OCI-LY1 (cell line): Measurements from ENCODE around the gene C12orf75.

Experiments
- H2AFZ ChIP-seq: fragments of 200-600 bp; sonication (generic), shearing (Covaris generic); 2 replicates; pipeline ENCODE4 v1.6.0; 2014; ENCODE audit warnings: antibody characterized with exemption, mild to moderate bottlenecking, low read length
- H3F3A ChIP-seq: fragments of 200-600 bp; sonication (generic), shearing (Covaris generic); 2 replicates; pipeline ENCODE4 v1.6.0; 2014; ENCODE audit warnings: mild to moderate bottlenecking, antibody characterized with exemption, low read length, moderate library complexity; ENCODE audit not compliant: insufficient read depth
- H3K27ac ChIP-seq: fragments of 200-600 bp; sonication (generic); 2 replicates; pipeline ENCODE4 v1.5.1; 2014; ENCODE audit warnings: low read length, mixed run types, mild to moderate bottlenecking, low read depth; ENCODE audit not compliant: poor library complexity, severe bottlenecking
- H3K27me3 ChIP-seq: fragments of 200-600 bp; sonication (generic); 2 replicates; pipeline ENCODE4 v1.6.0; 2014; ENCODE audit warnings: antibody characterized with exemption, mild to moderate bottlenecking, low read length, moderate library complexity; ENCODE audit not compliant: insufficient read depth
- H3K36me3 ChIP-seq: fragments of 200-600 bp; sonication (generic); 2 replicates; pipeline ENCODE4 v1.6.1; 2014; ENCODE audit warnings: mild to moderate bottlenecking, antibody characterized with exemption, low read length, moderate library complexity, mixed read lengths; ENCODE audit not compliant: insufficient read depth
- H3K4me1 ChIP-seq: fragments of 200-600 bp; sonication (generic); 2 replicates; pipeline ENCODE4 v1.5.1; 2014; ENCODE audit warnings: mild to moderate bottlenecking, low read length, moderate library complexity; ENCODE audit not compliant: insufficient read depth, severe bottlenecking
- H3K4me2 ChIP-seq: fragments of 200-600 bp; sonication (generic), shearing (Covaris generic); 2 replicates; pipeline ENCODE4 v1.6.1; 2014; ENCODE audit warnings: low read length
- H3K4me3 ChIP-seq: fragments of 200-600 bp; sonication (generic); 2 replicates; pipeline ENCODE4 v1.5.1; 2014; ENCODE audit warnings: low read length, low read depth, mild to moderate bottlenecking, mixed read lengths; ENCODE audit not compliant: poor library complexity, severe bottlenecking
- H3K79me2 ChIP-seq: fragments of 200-600 bp; shearing (Covaris generic); 2 replicates; pipeline ENCODE4 v1.6.1; 2016; ENCODE audit warnings: mixed run types, low read length, mixed read lengths; ENCODE audit not compliant: insufficient read depth
- H3K9ac ChIP-seq: fragments of 200-600 bp; sonication (generic), shearing (Covaris generic); 2 replicates; pipeline ENCODE4 v1.6.1; 2014; ENCODE audit warnings: mild to moderate bottlenecking, low read length, mixed read lengths
- H3K9me2 ChIP-seq: fragments of 200-600 bp; sonication (generic), shearing (Covaris generic); 2 replicates; pipeline ENCODE4 v1.6.1; 2014; ENCODE audit warnings: low read depth, mild to moderate bottlenecking, low read length, mixed read lengths
- H3K9me3 ChIP-seq: fragments of 200-600 bp; shearing (Covaris generic); 2 replicates; pipeline ENCODE4 v1.6.1; 2014; ENCODE audit warnings: low read length, mixed read lengths
- H4K20me1 ChIP-seq: fragments of 200-600 bp; sonication (generic), shearing (Covaris generic); 2 replicates; pipeline ENCODE4 v1.6.0; 2016; ENCODE audit warnings: mild to moderate bottlenecking, low read length; ENCODE audit not compliant: insufficient read depth
- EZH2 ChIP-seq: fragments of 200-600 bp; sonication (generic), shearing (Covaris generic); IDR thresholded peaks from 2 replicates; pipeline ENCODE4 v1.8.0; 2017; ENCODE audit warnings: borderline replicate concordance, mixed run types, mild to moderate bottlenecking, antibody characterized with exemption, low read length, moderate library complexity, mixed read lengths
- TF ChIP-seq, protein P1 (sequence below): fragments of 200-600 bp; sonication (generic), shearing (Covaris generic); IDR thresholded peaks from 2 replicates; pipeline ENCODE4 v1.5.1; 2017; ENCODE audit warnings: mild to moderate bottlenecking, antibody characterized with exemption, low read length, moderate library complexity, mixed read lengths

Gene C12orf75

DNA sequence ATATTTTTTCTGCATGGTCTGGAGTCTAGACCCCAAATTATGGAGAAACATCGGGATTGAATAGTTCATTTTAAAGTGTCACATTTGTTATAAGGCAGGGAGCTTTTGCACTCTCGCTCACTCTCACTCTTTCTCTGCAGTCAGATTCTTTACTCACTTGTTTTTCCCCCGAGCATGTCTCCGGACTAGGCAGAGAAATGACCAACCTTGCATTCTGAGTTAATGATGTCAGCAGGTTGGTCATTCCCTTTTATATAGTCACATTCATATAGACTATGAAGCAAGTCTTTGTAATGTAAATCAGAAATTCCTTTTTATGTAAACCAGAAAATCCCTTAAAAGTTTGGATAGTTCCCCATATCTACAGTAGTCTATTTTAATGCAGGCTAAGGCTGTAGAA lies 4.1 kb downstream of the C12orf75 start:
- Histone ChIP-seq H3K4me3 (no peak overlapping the region), H3K27ac (no peak overlapping the region), H3K36me3 (no peaks in the 10 kb centered on the region), H3K9me3 (no peaks in the 10 kb centered on the region), H3K9me2 (no peaks in the 10 kb centered on the region), H2AFZ (no peak overlapping the region), H3K79me2 (no peaks in the 10 kb centered on the region), H3K9ac (no peak overlapping the region), H3F3A (no peaks in the 10 kb centered on the region), H3K4me2 (no peak overlapping the region), H3K27me3 (no peaks in the 10 kb centered on the region), H3K4me1 (peaks cover 25% of the 10 kb centered on the region), H4K20me1 (no peaks in the 10 kb centered on the region)
- no peak for TF ChIP-seq EZH2
- TF ChIP-seq, protein P1, sequence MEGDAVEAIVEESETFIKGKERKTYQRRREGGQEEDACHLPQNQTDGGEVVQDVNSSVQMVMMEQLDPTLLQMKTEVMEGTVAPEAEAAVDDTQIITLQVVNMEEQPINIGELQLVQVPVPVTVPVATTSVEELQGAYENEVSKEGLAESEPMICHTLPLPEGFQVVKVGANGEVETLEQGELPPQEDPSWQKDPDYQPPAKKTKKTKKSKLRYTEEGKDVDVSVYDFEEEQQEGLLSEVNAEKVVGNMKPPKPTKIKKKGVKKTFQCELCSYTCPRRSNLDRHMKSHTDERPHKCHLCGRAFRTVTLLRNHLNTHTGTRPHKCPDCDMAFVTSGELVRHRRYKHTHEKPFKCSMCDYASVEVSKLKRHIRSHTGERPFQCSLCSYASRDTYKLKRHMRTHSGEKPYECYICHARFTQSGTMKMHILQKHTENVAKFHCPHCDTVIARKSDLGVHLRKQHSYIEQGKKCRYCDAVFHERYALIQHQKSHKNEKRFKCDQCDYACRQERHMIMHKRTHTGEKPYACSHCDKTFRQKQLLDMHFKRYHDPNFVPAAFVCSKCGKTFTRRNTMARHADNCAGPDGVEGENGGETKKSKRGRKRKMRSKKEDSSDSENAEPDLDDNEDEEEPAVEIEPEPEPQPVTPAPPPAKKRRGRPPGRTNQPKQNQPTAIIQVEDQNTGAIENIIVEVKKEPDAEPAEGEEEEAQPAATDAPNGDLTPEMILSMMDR, result no peak

DNA sequence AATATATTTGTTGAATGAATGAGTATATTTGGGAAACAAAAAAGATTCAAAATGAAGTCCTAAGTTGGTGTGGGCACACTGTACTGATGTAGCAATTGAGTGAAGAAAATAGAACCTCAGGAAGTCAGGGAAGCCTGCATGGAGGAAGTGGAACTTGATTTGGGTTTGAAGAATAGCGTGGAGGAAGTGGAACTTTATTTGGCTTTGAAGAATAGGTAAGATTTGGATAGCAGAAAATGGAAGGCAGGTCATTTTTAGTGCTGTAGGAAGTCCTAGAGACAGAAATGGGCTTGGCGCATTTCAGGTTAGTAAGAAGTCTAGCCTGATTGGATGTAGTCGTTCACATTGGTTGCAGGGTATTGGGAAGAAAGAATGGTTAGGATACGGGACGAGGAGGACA lies 5.4 kb downstream of the C12orf75 start:
- H3F3A ChIP-seq, result no peaks in the 10 kb centered on the region
- H3K9me3 ChIP-seq, result no peaks in the 10 kb centered on the region
- no peak overlapping the region for H3K9ac ChIP-seq
- no peaks in the 10 kb centered on the region for H3K36me3 ChIP-seq
- H3K4me3 ChIP-seq, result no peak overlapping the region
- H4K20me1 ChIP-seq, result no peaks in the 10 kb centered on the region
- no peaks in the 10 kb centered on the region for H3K9me2 ChIP-seq
- peaks cover 21% of the 10 kb centered on the region for H3K4me1 ChIP-seq
- H3K27me3 ChIP-seq, result no peaks in the 10 kb centered on the region
- no peak overlapping the region for H2AFZ ChIP-seq
- TF ChIP-seq, protein P1, result no peak
- TF ChIP-seq EZH2, result no peak
- H3K27ac ChIP-seq, result no peak overlapping the region
- H3K79me2 ChIP-seq, result no peaks in the 10 kb centered on the region
- no peak overlapping the region for H3K4me2 ChIP-seq

DNA sequence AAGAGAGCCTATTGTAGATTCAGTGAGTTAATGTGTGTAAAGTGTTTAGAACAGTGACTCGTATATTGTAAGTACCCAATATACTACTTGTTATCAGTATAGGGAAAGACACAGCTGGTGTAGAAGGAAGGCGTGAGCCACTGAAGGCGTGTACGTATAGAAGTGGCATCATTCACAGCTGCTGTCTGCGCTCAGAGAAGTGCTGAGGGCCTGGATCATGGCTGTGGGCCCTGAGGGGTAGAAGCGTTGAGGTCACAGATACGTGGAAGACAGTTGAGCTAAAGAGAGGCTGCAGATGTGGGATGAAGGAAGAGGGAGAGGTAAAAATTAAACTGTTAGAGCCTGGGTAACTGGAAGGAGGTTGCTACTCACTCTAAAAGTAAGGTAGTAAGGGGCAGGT lies 5.9 kb downstream of the C12orf75 start:
- H3K4me3 ChIP-seq, result no peak overlapping the region
- H3F3A ChIP-seq, result no peaks in the 10 kb centered on the region
- TF ChIP-seq, protein P1, result no peak
- no peak for TF ChIP-seq EZH2

More for the DNA sequence above, 5.9 kb downstream of the C12orf75 start:
- H3K27ac ChIP-seq, result no peak overlapping the region
- peaks cover 21% of the 10 kb centered on the region for H3K4me1 ChIP-seq
- H2AFZ ChIP-seq, result no peak overlapping the region
- no peak overlapping the region for H3K9ac ChIP-seq
- no peaks in the 10 kb centered on the region for H3K79me2 ChIP-seq
- H3K9me3 ChIP-seq, result no peaks in the 10 kb centered on the region
- H3K36me3 ChIP-seq, result no peaks in the 10 kb centered on the region; the same call in 1 of the 2 replicates
- no peak overlapping the region for H3K4me2 ChIP-seq
- no peaks in the 10 kb centered on the region for H4K20me1 ChIP-seq
- H3K27me3 ChIP-seq, result no peaks in the 10 kb centered on the region
- H3K9me2 ChIP-seq, result no peaks in the 10 kb centered on the region
